ENCODE measurements around the gene PCGF3. TPM values are rescaled to one million over a fixed set of nuclear protein-coding genes. Genes with fewer than 3 reads are reported as not detected.
"Not testable (repeated sequence)": the region's sequence is repeated elsewhere in the genome, so short reads cannot be mapped to it uniquely, and the experiment has no call there.

Gene PCGF3
- total and polyA plus RNA-seq, 7 experiments from 2014 or later, result 3.8 to 66.8 (median 36.2) TPM

DNA sequence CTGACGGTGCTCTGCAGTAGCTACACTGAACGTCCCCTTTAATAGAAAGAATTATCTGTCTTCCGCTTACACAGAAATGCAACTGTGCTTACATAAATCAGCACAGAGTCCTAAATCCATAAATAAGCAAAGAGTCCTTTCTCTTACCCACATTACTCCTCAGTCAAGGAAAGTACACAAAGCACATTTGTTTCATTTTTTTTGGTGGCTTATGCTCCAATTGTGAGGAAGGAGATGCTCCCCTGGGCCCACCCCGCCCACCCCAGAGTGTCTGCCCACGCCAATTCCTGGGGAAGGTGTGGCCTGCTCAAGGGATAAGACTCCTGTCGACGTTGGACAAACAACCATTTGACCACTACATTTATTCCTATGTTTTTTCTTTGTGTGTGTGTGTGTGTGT lies 66.5 kb downstream of the PCGF3 start:
- H3K4me1 ChIP-seq (ENCODE audit: control insufficient read depth in 2 of 2, insufficient read depth in 2 of 2, low read length in 2 of 2), result peaks cover 9 to 16% of the 10 kb centered on the region in 2 donors
- Mint-ChIP-seq H3K27me3 (no peaks in the 10 kb centered on the region), H3K36me3 (peaks cover 3 to 53% (median 32%) of the 10 kb centered on the region in 5 donors)

GRCh38 chr4:772776-773175 lies 67.1 kb downstream of the PCGF3 start:
- CTCF ChIA-PET, result no interaction called here
- peaks cover 3 to 50% (median 5%) of the 10 kb centered on the region in 3 experiments for H3K36me3 ChIP-seq (ENCODE audit: control insufficient read depth in 2 of 3, insufficient read depth in 3 of 3, low read length in 3 of 3)
- Mint-ChIP-seq H3K4me1 (peaks cover 29 to 64% (median 55%) of the 10 kb centered on the region in 7 donors), H3K27me3 (no peaks in the 10 kb centered on the region), H3K27ac (peak overlapping the region in 2 of 9 donors; percentile 33 to 36), H3K9me3 (peaks cover 0 to 1% (median 0%) of the 10 kb centered on the region in 11 donors), H3K36me3 (peaks cover 7 to 51% (median 35%) of the 10 kb centered on the region in 5 donors), H3K4me3 (peak overlapping the region in 1 of 10 donors; percentile 21)
- no peak for ATAC-seq
- H3K4me3 ChIP-seq (ENCODE audit: low read length), result no peak overlapping the region
- no peaks in the 10 kb centered on the region for H3K27me3 ChIP-seq (ENCODE audit: control insufficient read depth in 2 of 2, insufficient read depth in 2 of 2, low read length in 2 of 2)
- peaks cover 10 to 20% of the 10 kb centered on the region in 2 donors for H3K4me1 ChIP-seq (ENCODE audit: control insufficient read depth in 2 of 2, insufficient read depth in 2 of 2, low read length in 2 of 2)
- intact Hi-C loops (cut with micrococcal nuclease), result no loop called here
- H3K9me3 ChIP-seq (ENCODE audit: control insufficient read depth in 2 of 3, low read length in 3 of 3), result no peaks in the 10 kb centered on the region
- DNase-seq, result no peak
- no peak overlapping the region for H3K27ac ChIP-seq (ENCODE audit: low read depth, low read length)
- POLR2A ChIA-PET, result interaction anchor here (0.6 to 1.4 kb wide), 2 partner anchors 9 to 40 kb away, joined by 3 to 6 read pairs; no protein-coding TSS in a partner anchor

More for the DNA sequence above, 66.5 kb downstream of the PCGF3 start:
- Histone ChIP-seq H3K27me3 (ENCODE audit: control insufficient read depth in 2 of 2, insufficient read depth in 2 of 2, low read length in 2 of 2) (no peaks in the 10 kb centered on the region), H3K4me3 (ENCODE audit: low read length) (no peak overlapping the region), H3K9me3 (ENCODE audit: control insufficient read depth in 2 of 3, low read length in 3 of 3) (no peaks in the 10 kb centered on the region), H3K27ac (ENCODE audit: low read depth, low read length) (no peak overlapping the region), H3K36me3 (ENCODE audit: control insufficient read depth in 2 of 3, insufficient read depth in 3 of 3, low read length in 3 of 3) (peaks cover 3 to 52% (median 8%) of the 10 kb centered on the region in 3 experiments)
- Mint-ChIP-seq H3K27ac (peak overlapping the region in 2 of 9 donors; percentile 25 to 52), H3K4me1 (peaks cover 23 to 58% (median 50%) of the 10 kb centered on the region in 7 donors), H3K9me3 (peaks cover 0 to 3% (median 0%) of the 10 kb centered on the region in 11 donors), H3K4me3 (no peak overlapping the region)
- DNase-seq, result no peak
- ATAC-seq, result no peak
- POLR2A ChIA-PET, result no interaction called here
- intact Hi-C loops (cut with micrococcal nuclease), result no loop called here
- CTCF ChIA-PET, result no interaction called here

- intact Hi-C loops (cut with micrococcal nuclease), result no loop called here
- DNase-seq (no peak), ATAC-seq (no peak)
- ChIA-PET POLR2A (interaction anchor here (0.6 to 1.4 kb wide), 2 partner anchors 8 to 41 kb away, joined by 3 to 6 read pairs; no protein-coding TSS in a partner anchor), CTCF (interaction anchor here (2.0 kb wide), 1 partner anchor 30 kb away, joined by 4 read pairs; no protein-coding TSS in a partner anchor)
- H3K4me3 ChIP-seq (ENCODE audit: low read length), result no peak overlapping the region
- Mint-ChIP-seq H3K27me3 (no peaks in the 10 kb centered on the region), H3K36me3 (peaks cover 7 to 51% (median 39%) of the 10 kb centered on the region in 5 donors), H3K4me3 (peak overlapping the region in 1 of 10 donors; percentile 37), H3K4me1 (peaks cover 33 to 69% (median 59%) of the 10 kb centered on the region in 7 donors), H3K9me3 (peaks cover 0 to 1% (median 0%) of the 10 kb centered on the region in 11 donors), H3K27ac (peak overlapping the region in 1 of 9 donors; percentile 33)
- no peaks in the 10 kb centered on the region for H3K9me3 ChIP-seq (ENCODE audit: control insufficient read depth in 2 of 3, low read length in 3 of 3)
- peaks cover 14 to 20% of the 10 kb centered on the region in 2 donors for H3K4me1 ChIP-seq (ENCODE audit: control insufficient read depth in 2 of 2, insufficient read depth in 2 of 2, low read length in 2 of 2)
- no peaks in the 10 kb centered on the region for H3K27me3 ChIP-seq (ENCODE audit: control insufficient read depth in 2 of 2, insufficient read depth in 2 of 2, low read length in 2 of 2)
- H3K27ac ChIP-seq (ENCODE audit: low read depth, low read length), result no peak overlapping the region
- peaks cover 3 to 46% (median 5%) of the 10 kb centered on the region in 3 experiments for H3K36me3 ChIP-seq (ENCODE audit: control insufficient read depth in 2 of 3, insufficient read depth in 3 of 3, low read length in 3 of 3)
Observed at GRCh38 chr4:773214-773613, 67.6 kb downstream of the PCGF3 start.

GRCh38 chr4:774419-775092 lies 68.9 kb downstream of the PCGF3 start:
- intact Hi-C loops (cut with micrococcal nuclease), result not testable (repeated sequence)

DNA sequence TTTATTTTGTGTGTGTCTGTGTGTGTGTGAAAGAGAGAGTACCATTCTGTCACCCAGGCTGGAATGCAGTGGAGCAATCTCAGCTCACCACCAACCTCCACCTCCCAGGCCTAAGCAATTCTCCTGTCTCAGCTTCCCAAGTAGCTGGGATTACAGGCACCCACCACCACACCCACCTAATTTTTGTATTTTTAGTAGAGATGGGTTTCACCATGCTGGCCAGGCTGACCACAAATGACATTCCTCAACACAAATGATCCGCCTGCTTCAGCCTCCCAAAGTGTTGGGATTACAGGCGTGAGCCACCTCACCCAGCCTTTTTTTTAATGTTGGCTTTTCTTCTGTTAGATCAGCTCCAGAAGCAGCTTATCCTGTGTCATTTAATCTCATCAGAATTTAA lies 69.9 kb downstream of the PCGF3 start:
- H3K4me3 ChIP-seq (ENCODE audit: low read length); ATAC-seq; DNase-seq; H3K27ac ChIP-seq (ENCODE audit: low read depth, low read length); H3K9me3 ChIP-seq (ENCODE audit: control insufficient read depth in 2 of 3, low read length in 3 of 3); CTCF ChIA-PET; H3K27me3 Mint-ChIP-seq; H3K9me3 Mint-ChIP-seq; H3K27me3 ChIP-seq (ENCODE audit: control insufficient read depth in 2 of 2, insufficient read depth in 2 of 2, low read length in 2 of 2); intact Hi-C loops (cut with micrococcal nuclease): not testable (repeated sequence)
- H3K36me3 ChIP-seq (ENCODE audit: control insufficient read depth in 2 of 3, insufficient read depth in 3 of 3, low read length in 3 of 3), result peaks cover 3 to 36% (median 5%) of the 10 kb centered on the region in 3 experiments
- POLR2A ChIA-PET, result interaction anchor here (0.6 kb wide), 1 partner anchor 47 kb away, joined by 3 read pairs; no protein-coding TSS in a partner anchor
- Mint-ChIP-seq H3K27ac (peak overlapping the region in 3 of 9 donors; percentile 29 to 78 (median 55)), H3K36me3 (peaks cover 7 to 44% (median 29%) of the 10 kb centered on the region in 5 donors), H3K4me1 (peaks cover 46 to 71% (median 63%) of the 10 kb centered on the region in 7 donors), H3K4me3 (peak overlapping the region in 5 of 10 donors; percentile 12 to 76 (median 75))
- peaks cover 27 to 28% of the 10 kb centered on the region in 2 donors for H3K4me1 ChIP-seq (ENCODE audit: control insufficient read depth in 2 of 2, insufficient read depth in 2 of 2, low read length in 2 of 2)

More at GRCh38 chr4:774419-775092, 68.9 kb downstream of the PCGF3 start:
- H3K27me3 ChIP-seq (ENCODE audit: control insufficient read depth in 2 of 2, insufficient read depth in 2 of 2, low read length in 2 of 2); H3K4me3 ChIP-seq (ENCODE audit: low read length); ATAC-seq; H3K27ac ChIP-seq (ENCODE audit: low read depth, low read length); H3K9me3 Mint-ChIP-seq; DNase-seq; H3K9me3 ChIP-seq (ENCODE audit: control insufficient read depth in 2 of 3, low read length in 3 of 3); H3K27me3 Mint-ChIP-seq: not testable (repeated sequence)
- Histone ChIP-seq H3K36me3 (ENCODE audit: control insufficient read depth in 2 of 3, insufficient read depth in 3 of 3, low read length in 3 of 3) (peaks cover 3 to 43% (median 5%) of the 10 kb centered on the region in 3 experiments), H3K4me1 (ENCODE audit: control insufficient read depth in 2 of 2, insufficient read depth in 2 of 2, low read length in 2 of 2) (peaks cover 19 to 20% of the 10 kb centered on the region in 2 donors)
- POLR2A ChIA-PET, result interaction anchor here (0.7 kb wide), 1 partner anchor 107 kb away, joined by 6 read pairs; no protein-coding TSS in a partner anchor
- Mint-ChIP-seq H3K27ac (peak overlapping the region in 6 of 9 donors; percentile 41 to 79 (median 60)), H3K36me3 (peaks cover 7 to 47% (median 37%) of the 10 kb centered on the region in 5 donors), H3K4me3 (peak overlapping the region in 9 of 10 donors; percentile 38 to 75 (median 60)), H3K4me1 (peaks cover 39 to 71% (median 63%) of the 10 kb centered on the region in 7 donors)
- CTCF ChIA-PET, result interaction anchor here (2.0 kb wide), 1 partner anchor 32 kb away, joined by 4 read pairs; no protein-coding TSS in a partner anchor

- CTCF ChIA-PET, result no interaction called here
- H3K36me3 Mint-ChIP-seq, result peaks cover 7 to 41% (median 23%) of the 10 kb centered on the region in 5 donors
- peak overlapping the region in 4 of 9 donors; percentile 7 to 78 (median 64) for H3K27ac Mint-ChIP-seq
Observed at GRCh38 chr4:776743-777441, 71.3 kb downstream of the PCGF3 start.

More at GRCh38 chr4:776743-777441, 71.3 kb downstream of the PCGF3 start:
- peaks cover 0 to 3% (median 0%) of the 10 kb centered on the region in 11 donors for H3K9me3 Mint-ChIP-seq
- DNase-seq, result no peak
- no peak overlapping the region for H3K4me3 ChIP-seq (ENCODE audit: low read length)
- H3K27me3 Mint-ChIP-seq, result peaks cover 0 to 3% (median 0%) of the 10 kb centered on the region in 5 donors
- H3K36me3 ChIP-seq (ENCODE audit: control insufficient read depth in 2 of 3, insufficient read depth in 3 of 3, low read length in 3 of 3), result peaks cover 3 to 31% (median 5%) of the 10 kb centered on the region in 3 experiments
- ATAC-seq, result no peak
- H3K27ac ChIP-seq (ENCODE audit: low read depth, low read length), result no peak overlapping the region
- H3K27me3 ChIP-seq (ENCODE audit: control insufficient read depth in 2 of 2, insufficient read depth in 2 of 2, low read length in 2 of 2), result no peaks in the 10 kb centered on the region
- H3K4me1 ChIP-seq (ENCODE audit: control insufficient read depth in 2 of 2, insufficient read depth in 2 of 2, low read length in 2 of 2), result peaks cover 31 to 32% of the 10 kb centered on the region in 2 donors
- intact Hi-C loops (cut with micrococcal nuclease), result no loop called here
- H3K4me3 Mint-ChIP-seq, result peak overlapping the region in 8 of 10 donors; percentile 10 to 75 (median 42)
- no peaks in the 10 kb centered on the region for H3K9me3 ChIP-seq (ENCODE audit: control insufficient read depth in 2 of 3, low read length in 3 of 3)
- POLR2A ChIA-PET, result no interaction called here
- H3K4me1 Mint-ChIP-seq, result peaks cover 47 to 71% (median 59%) of the 10 kb centered on the region in 7 donors

Measured in naive thymus-derived CD4-positive, alpha-beta T cell (primary cell).